ENCODE results near the gene ABCA3.

ABCA3 gene

DNA sequence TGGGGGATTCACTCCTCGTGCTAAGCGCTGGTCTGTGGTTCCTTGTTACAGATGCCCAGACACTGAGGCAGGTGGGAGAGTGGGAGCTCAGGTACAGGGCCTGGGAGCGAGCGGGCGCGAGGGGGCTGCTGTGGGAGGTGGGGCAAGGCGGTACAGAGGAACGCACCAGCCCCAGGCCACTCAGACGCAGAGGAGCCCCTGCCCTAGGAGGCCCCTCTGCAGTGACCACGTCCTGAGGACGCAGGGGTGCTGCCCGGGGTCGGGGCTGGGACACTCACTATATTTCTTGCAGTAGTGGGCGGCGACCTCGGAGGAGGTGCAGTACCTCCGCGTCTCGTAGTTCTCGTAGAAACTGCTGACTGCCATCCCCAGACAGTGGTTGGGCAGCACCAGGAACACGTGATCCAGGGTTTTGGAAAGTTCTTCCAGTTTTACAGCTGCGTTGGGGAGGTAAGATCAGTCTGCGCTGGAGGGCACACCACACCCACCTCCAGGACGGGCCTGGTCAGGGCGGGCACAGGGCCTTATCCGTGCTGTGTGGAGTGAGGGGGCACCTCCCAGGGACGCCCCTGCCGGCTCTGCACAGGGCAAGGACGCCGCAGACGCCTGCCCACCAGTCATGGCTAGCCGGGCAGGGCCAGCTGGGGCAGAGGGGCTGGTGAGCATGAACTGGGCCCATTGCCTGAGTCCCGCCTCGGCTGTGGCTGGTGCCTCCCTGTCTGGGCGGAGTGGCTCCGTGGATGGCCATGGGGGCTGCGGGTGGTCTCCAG is 56.3 kb downstream of the ABCA3 start:
- Histone ChIP-seq H3K23ac (ENCODE audit: low read length) (no peak overlapping the region), H3K79me1 (ENCODE audit: low read length) (no peaks in the 10 kb centered on the region), H3K18ac (ENCODE audit: low read length) (no peak overlapping the region), H3K4ac (ENCODE audit: low read depth, low read length) (no peak overlapping the region), H3K79me2 (ENCODE audit: control insufficient read depth, insufficient read depth, low read length) (no peaks in the 10 kb centered on the region), H2AK5ac (ENCODE audit: low read length) (no peak overlapping the region), H3K27me3 (ENCODE audit: insufficient read depth, low read length, poor library complexity) (no peaks in the 10 kb centered on the region), H2BK15ac (replicated peaks; ENCODE audit: low read depth) (no peak overlapping the region), H3K27ac (ENCODE audit: low read depth, low read length) (no peak overlapping the region), H3K36me3 (ENCODE audit: control insufficient read depth, insufficient read depth, low read length) (no peaks in the 10 kb centered on the region), H3K9ac (ENCODE audit: low read length) (no peak overlapping the region), H4K5ac (ENCODE audit: low read length) (no peak overlapping the region), H3K4me3 (ENCODE audit: low read length) (no peak overlapping the region), H3K4me1 (ENCODE audit: control insufficient read depth, low read depth, low read length) (no peaks in the 10 kb centered on the region), H2BK5ac (ENCODE audit: low read length) (no peak overlapping the region), H2BK120ac (ENCODE audit: low read depth, low read length) (no peak overlapping the region), H4K8ac (ENCODE audit: low read depth, low read length) (no peak overlapping the region), H3K56ac (ENCODE audit: low read length) (no peak overlapping the region), H3K4me2 (ENCODE audit: low read length) (no peak overlapping the region)
- WGBS (ENCODE audit: extremely low coverage, insufficient coverage, low lambda C conversion rate) = no CpG with 5 or more reads among the region's 37 CpGs
- no peak for DNase-seq

- H4K8ac ChIP-seq (ENCODE audit: low read depth, low read length) = no peak overlapping the region
- H3K27ac ChIP-seq (ENCODE audit: low read depth, low read length) = no peak overlapping the region
- H3K79me2 ChIP-seq (ENCODE audit: control insufficient read depth, insufficient read depth, low read length) = no peaks in the 10 kb centered on the region
- no CpG with 5 or more reads among the region's 26 CpGs for WGBS (ENCODE audit: extremely low coverage, insufficient coverage, low lambda C conversion rate)
- no peak overlapping the region for H3K56ac ChIP-seq (ENCODE audit: low read length)
- H3K36me3 ChIP-seq (ENCODE audit: control insufficient read depth, insufficient read depth, low read length) = no peaks in the 10 kb centered on the region
- no peak overlapping the region for H2BK120ac ChIP-seq (ENCODE audit: low read depth, low read length)
- H3K4ac ChIP-seq (ENCODE audit: low read depth, low read length) = no peak overlapping the region
- H3K4me2 ChIP-seq (ENCODE audit: low read length) = no peak overlapping the region
- no peak overlapping the region for H2BK15ac ChIP-seq (replicated peaks; ENCODE audit: low read depth)
- no peak overlapping the region for H3K18ac ChIP-seq (ENCODE audit: low read length)
- no peak overlapping the region for H3K4me3 ChIP-seq (ENCODE audit: low read length)
- DNase-seq = no peak
- no peak overlapping the region for H4K5ac ChIP-seq (ENCODE audit: low read length)
- no peak overlapping the region for H2BK5ac ChIP-seq (ENCODE audit: low read length)
- H3K27me3 ChIP-seq (ENCODE audit: insufficient read depth, low read length, poor library complexity) = no peaks in the 10 kb centered on the region
- H3K9ac ChIP-seq (ENCODE audit: low read length) = no peak overlapping the region
- no peak overlapping the region for H3K23ac ChIP-seq (ENCODE audit: low read length)
- no peaks in the 10 kb centered on the region for H3K79me1 ChIP-seq (ENCODE audit: low read length)
- H3K4me1 ChIP-seq (ENCODE audit: control insufficient read depth, low read depth, low read length) = no peaks in the 10 kb centered on the region
- H2AK5ac ChIP-seq (ENCODE audit: low read length) = no peak overlapping the region
Observed at GRCh38 chr16:2282866-2283555, 57.5 kb downstream of the ABCA3 start.

GRCh38 chr16:2282262-2282661 is 58.3 kb downstream of the ABCA3 start:
- H3K27me3 ChIP-seq (ENCODE audit: insufficient read depth, low read length, poor library complexity) = no peaks in the 10 kb centered on the region
- H3K36me3 ChIP-seq (ENCODE audit: control insufficient read depth, insufficient read depth, low read length) = no peaks in the 10 kb centered on the region
- no peaks in the 10 kb centered on the region for H3K4me1 ChIP-seq (ENCODE audit: control insufficient read depth, low read depth, low read length)
- H3K27ac ChIP-seq (ENCODE audit: low read depth, low read length) = no peak overlapping the region
- no peak overlapping the region for H4K8ac ChIP-seq (ENCODE audit: low read depth, low read length)
- no peak overlapping the region for H3K9ac ChIP-seq (ENCODE audit: low read length)
- H2AK5ac ChIP-seq (ENCODE audit: low read length) = no peak overlapping the region
- H2BK15ac ChIP-seq (replicated peaks; ENCODE audit: low read depth) = no peak overlapping the region
- H3K4me3 ChIP-seq (ENCODE audit: low read length) = no peak overlapping the region
- H3K56ac ChIP-seq (ENCODE audit: low read length) = no peak overlapping the region
- no CpG with 5 or more reads among the region's 5 CpGs for WGBS (ENCODE audit: extremely low coverage, insufficient coverage, low lambda C conversion rate)
- H3K18ac ChIP-seq (ENCODE audit: low read length) = no peak overlapping the region
- H3K79me2 ChIP-seq (ENCODE audit: control insufficient read depth, insufficient read depth, low read length) = no peaks in the 10 kb centered on the region
- H3K23ac ChIP-seq (ENCODE audit: low read length) = no peak overlapping the region
- no peaks in the 10 kb centered on the region for H3K79me1 ChIP-seq (ENCODE audit: low read length)
- no peak overlapping the region for H3K4me2 ChIP-seq (ENCODE audit: low read length)
- DNase-seq = no peak
- H4K5ac ChIP-seq (ENCODE audit: low read length) = no peak overlapping the region
- H2BK120ac ChIP-seq (ENCODE audit: low read depth, low read length) = no peak overlapping the region
- no peak overlapping the region for H2BK5ac ChIP-seq (ENCODE audit: low read length)
- no peak overlapping the region for H3K4ac ChIP-seq (ENCODE audit: low read depth, low read length)

DNA sequence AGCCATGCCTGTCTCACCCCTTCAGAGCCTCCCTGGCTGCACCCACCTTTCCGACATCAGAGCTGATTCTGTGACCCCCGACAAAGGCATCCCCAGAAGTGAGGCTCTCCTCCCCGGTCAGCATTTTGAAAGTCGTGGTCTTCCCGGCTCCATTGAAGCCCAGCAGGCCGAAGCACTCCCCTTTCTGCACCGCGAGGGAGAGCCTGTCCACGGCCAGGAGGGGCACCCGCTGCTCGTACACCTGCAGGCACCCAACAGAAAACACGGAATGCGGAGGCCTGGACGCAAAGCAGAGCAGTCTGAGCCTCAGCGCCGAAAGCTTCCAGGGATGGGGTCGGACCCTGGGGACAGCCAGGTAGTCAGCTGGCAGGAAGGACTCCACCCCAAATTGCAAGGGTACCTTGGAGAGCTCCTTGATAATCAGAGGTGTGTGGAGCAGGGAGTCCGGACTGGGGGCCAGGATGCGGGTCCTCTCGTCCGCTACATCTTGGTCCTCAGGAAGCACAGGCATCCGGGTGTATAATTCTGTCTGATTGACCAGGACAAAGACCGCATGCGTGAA is 59.5 kb downstream of the ABCA3 start:
- Histone ChIP-seq H2BK120ac (ENCODE audit: low read depth, low read length) (no peak overlapping the region), H3K27ac (ENCODE audit: low read depth, low read length) (no peak overlapping the region), H3K18ac (ENCODE audit: low read length) (no peak overlapping the region), H3K4me2 (ENCODE audit: low read length) (no peak overlapping the region), H2AK5ac (ENCODE audit: low read length) (no peak overlapping the region), H3K27me3 (ENCODE audit: insufficient read depth, low read length, poor library complexity) (no peaks in the 10 kb centered on the region), H4K5ac (ENCODE audit: low read length) (no peak overlapping the region), H3K23ac (ENCODE audit: low read length) (no peak overlapping the region), H3K36me3 (ENCODE audit: control insufficient read depth, insufficient read depth, low read length) (no peaks in the 10 kb centered on the region), H3K79me2 (ENCODE audit: control insufficient read depth, insufficient read depth, low read length) (no peaks in the 10 kb centered on the region), H3K4me1 (ENCODE audit: control insufficient read depth, low read depth, low read length) (no peaks in the 10 kb centered on the region), H4K8ac (ENCODE audit: low read depth, low read length) (no peak overlapping the region), H3K4ac (ENCODE audit: low read depth, low read length) (no peak overlapping the region), H3K9ac (ENCODE audit: low read length) (no peak overlapping the region), H2BK5ac (ENCODE audit: low read length) (no peak overlapping the region), H3K79me1 (ENCODE audit: low read length) (no peaks in the 10 kb centered on the region), H3K4me3 (ENCODE audit: low read length) (no peak overlapping the region), H3K56ac (ENCODE audit: low read length) (no peak overlapping the region), H2BK15ac (replicated peaks; ENCODE audit: low read depth) (no peak overlapping the region)
- DNase-seq = no peak
- WGBS (ENCODE audit: extremely low coverage, insufficient coverage, low lambda C conversion rate) = no CpG with 5 or more reads among the region's 24 CpGs

- H3K23ac ChIP-seq (ENCODE audit: low read length) = no peak overlapping the region
- H2AK5ac ChIP-seq (ENCODE audit: low read length) = no peak overlapping the region
- no peak overlapping the region for H3K27ac ChIP-seq (ENCODE audit: low read depth, low read length)
- H3K18ac ChIP-seq (ENCODE audit: low read length) = no peak overlapping the region
- no peak for DNase-seq
- H3K9ac ChIP-seq (ENCODE audit: low read length) = no peak overlapping the region
- H3K4ac ChIP-seq (ENCODE audit: low read depth, low read length) = no peak overlapping the region
- H2BK15ac ChIP-seq (replicated peaks; ENCODE audit: low read depth) = no peak overlapping the region
- H3K27me3 ChIP-seq (ENCODE audit: insufficient read depth, low read length, poor library complexity) = no peaks in the 10 kb centered on the region
- no peaks in the 10 kb centered on the region for H3K79me2 ChIP-seq (ENCODE audit: control insufficient read depth, insufficient read depth, low read length)
- H4K8ac ChIP-seq (ENCODE audit: low read depth, low read length) = no peak overlapping the region
- H2BK5ac ChIP-seq (ENCODE audit: low read length) = no peak overlapping the region
- H3K4me3 ChIP-seq (ENCODE audit: low read length) = no peak overlapping the region
- H4K5ac ChIP-seq (ENCODE audit: low read length) = no peak overlapping the region
- H3K4me2 ChIP-seq (ENCODE audit: low read length) = no peak overlapping the region
- no peak overlapping the region for H2BK120ac ChIP-seq (ENCODE audit: low read depth, low read length)
- H3K56ac ChIP-seq (ENCODE audit: low read length) = no peak overlapping the region
- H3K4me1 ChIP-seq (ENCODE audit: control insufficient read depth, low read depth, low read length) = no peaks in the 10 kb centered on the region
- no peaks in the 10 kb centered on the region for H3K36me3 ChIP-seq (ENCODE audit: control insufficient read depth, insufficient read depth, low read length)
- WGBS (ENCODE audit: extremely low coverage, insufficient coverage, low lambda C conversion rate) = no CpG with 5 or more reads among the region's 8 CpGs
- no peaks in the 10 kb centered on the region for H3K79me1 ChIP-seq (ENCODE audit: low read length)
Observed at GRCh38 chr16:2280461-2280860, 60.1 kb downstream of the ABCA3 start.

All from mesendoderm (in vitro differentiated cells).